ENCODE data around the gene F11R. TPM values are rescaled to one million over a fixed set of nuclear protein-coding genes. Genes with fewer than 3 reads are reported as not detected.

Gene F11R
- total and polyA plus RNA-seq, 10 of the 15 experiments (the other 5 are each of a cell fraction or from before 2014, with no cell fraction given) = 15.3 to 80.9 (median 24.3) TPM

DNA sequence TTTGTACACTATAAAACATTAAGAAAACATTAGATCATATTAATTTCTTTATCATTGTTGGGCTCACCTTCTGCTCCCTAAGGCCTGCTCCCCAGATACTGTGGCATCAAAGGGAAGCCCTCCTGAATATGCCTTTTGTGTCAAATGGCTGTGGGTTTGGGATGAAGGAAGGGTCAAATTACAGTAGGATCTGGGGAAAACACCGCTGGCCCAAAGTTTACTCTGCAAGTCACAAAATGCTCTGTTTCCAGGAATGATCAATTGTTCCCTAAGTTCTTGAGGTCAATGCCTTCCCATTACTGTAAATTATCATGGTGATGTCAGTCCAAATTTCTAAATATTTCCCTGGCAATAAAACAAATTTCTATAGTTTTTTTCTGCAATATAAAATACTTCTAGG is 59.5 kb downstream of the F11R start:
- WGBS (ENCODE audit: insufficient coverage, insufficient replicate concordance, low lambda C conversion rate, missing lambda C conversion rate) = 91% methylated on average over 1 of the region's 1 CpG
- Histone ChIP-seq H3K9ac (ENCODE audit: control insufficient read depth, insufficient read depth, low read length) (no peak overlapping the region), H3K27ac (ENCODE audit: control insufficient read depth, insufficient read depth) (no peak overlapping the region), H3K27me3 (replicated peaks in 1 of 2; ENCODE audit: control insufficient read depth in 2 of 2, insufficient read depth in 2 of 2, low read length in 1 of 2) (no peaks in the 10 kb centered on the region; a peak in 1 of 4 replicates), H4K20me1 (ENCODE audit: control insufficient read depth, insufficient read depth) (no peaks in the 10 kb centered on the region), H3K79me2 (ENCODE audit: control insufficient read depth, insufficient read depth, low read length) (no peaks in the 10 kb centered on the region), H3K9me3 (replicated peaks; ENCODE audit: control insufficient read depth, insufficient read depth, low read length) (no peaks in the 10 kb centered on the region), H3K4me2 (ENCODE audit: control insufficient read depth, insufficient read depth) (no peak overlapping the region), H3K4me1 (ENCODE audit: control insufficient read depth, insufficient read depth, low read length) (no peaks in the 10 kb centered on the region), H3K4me3 (no peak overlapping the region), H2AFZ (ENCODE audit: control insufficient read depth, low read depth, low read length) (no peak overlapping the region), H3K36me3 (ENCODE audit: control insufficient read depth in 2 of 2, insufficient read depth in 2 of 2, low read length in 1 of 2) (no peaks in the 10 kb centered on the region)
- ChIA-PET SMC1A (ENCODE audit: uncharacterized antibody, unreplicated experiment) (interaction anchor here (0.7 to 2.3 kb wide), 3 partner anchors 10 to 136 kb away, joined by 3 to 5 read pairs (median 3); no protein-coding TSS in a partner anchor), RAD21 (ENCODE audit: unreplicated experiment) (no interaction called here), POLR2A (no interaction called here), CTCF (interaction anchor here (1.0 kb wide), 2 partner anchors 9 to 29 kb away, joined by 4 to 5 read pairs; no protein-coding TSS in a partner anchor)
- no peak for FAIRE-seq
- intact Hi-C loops (cut with micrococcal nuclease; ENCODE audit: unreplicated experiment) (no loop called here), in situ Hi-C loops (cut with MboI) (loop anchor here (25.0 kb wide), 1 partner anchor 549 kb away; the partner anchor contains the start of gene VANGL2)
- no TSS peak for BruUV-seq (replicated peaks)
- no peak for DNase-seq (ENCODE audit: low read depth, low spot score)
- ATAC-seq = no peak
- TF ChIP-seq SPI1 (IDR thresholded peaks at IDR 0.05; ENCODE audit: borderline replicate concordance, insufficient read depth, low read depth, low read length) (no peak), ESRRA (IDR thresholded peaks at IDR 0.05; ENCODE audit: low read length) (no peak), CHD1 (IDR thresholded peaks at IDR 0.05; ENCODE audit: low read depth, low read length) (no peak), TARDBP (IDR thresholded peaks at IDR 0.05; ENCODE audit: borderline replicate concordance) (no peak), SUPT20H (IDR thresholded peaks at IDR 0.05; ENCODE audit: borderline replicate concordance, control insufficient read depth, low read depth, low read length) (no peak), SREBF1 (IDR thresholded peaks at IDR 0.05; ENCODE audit: low read length) (no peak), ZNF687 (IDR thresholded peaks at IDR 0.05) (no peak), CBX5 (IDR thresholded peaks at IDR 0.05; ENCODE audit: low read depth) (no peak), E2F8 (IDR thresholded peaks at IDR 0.05; ENCODE audit: low read depth, partially characterized antibody) (no peak), PRDM15 (CRISPR knock-in tag; IDR thresholded peaks at IDR 0.05) (no peak), MTA3 (IDR thresholded peaks at IDR 0.05; ENCODE audit: borderline replicate concordance, low read length) (no peak), YBX1 (IDR thresholded peaks at IDR 0.05) (no peak)

Data from GM12878 (cell line).